Lung (tissue), 12 donors: ENCODE data around the gene ADCY2. TPM values are rescaled to one million over a fixed set of nuclear protein-coding genes. Genes with fewer than 3 reads are reported as not detected.

ENCODE experiments used
- ATAC-seq: fragments of 200-7000 bp; cut with Tn5 transposase; one replicate; pipeline ENCODE4 v1.9.1; 2020; ENCODE audit warnings: moderate number of reproducible peaks; ENCODE audit not compliant: insufficient read depth, low FRiP score
- DNase-seq, 3 donors: peaks; one replicate each; pipeline ENCODE4 v3.0.0-alpha.2; 2013 to 2017
- H3K27ac ChIP-seq, 2 donors: one replicate each; pipeline ENCODE4 v1.5.1; 2013; ENCODE audit warnings: mild to moderate bottlenecking in 2 of 2, moderate library complexity in 2 of 2, control low read depth in 1 of 2, inconsistent platforms in 1 of 2, low read depth in 1 of 2, low read length in 1 of 2
- H3K27me3 ChIP-seq, 3 donors: one replicate each; pipeline ENCODE4 v1.5.1; 2013; ENCODE audit warnings: low read length in 2 of 3; ENCODE audit not compliant: control insufficient read depth in 3 of 3, insufficient read depth in 3 of 3
- H3K36me3 ChIP-seq, 4 donors: one replicate each; pipeline ENCODE4 v1.5.1; 2013; ENCODE audit warnings: low read length in 4 of 4, mild to moderate bottlenecking in 1 of 4, moderate library complexity in 1 of 4; ENCODE audit not compliant: control insufficient read depth in 4 of 4, insufficient read depth in 4 of 4
- H3K4me1 ChIP-seq, 5 donors: one replicate each; pipeline ENCODE4 v1.5.1; 2013; ENCODE audit warnings: low read length in 5 of 5, mild to moderate bottlenecking in 2 of 5, moderate library complexity in 1 of 5; ENCODE audit not compliant: control insufficient read depth in 5 of 5, insufficient read depth in 5 of 5
- H3K4me3 ChIP-seq: one replicate; pipeline ENCODE4 v1.5.1; 2013; ENCODE audit warnings: mild to moderate bottlenecking, control low read depth, moderate library complexity
- H3K9ac ChIP-seq, 2 donors: one replicate each; pipeline ENCODE4 v1.5.1; 2013; ENCODE audit warnings: low read length in 2 of 2, control low read depth in 1 of 2; ENCODE audit not compliant: insufficient read depth in 1 of 2
- H3K9me3 ChIP-seq, 4 donors: one replicate each; pipeline ENCODE4 v1.5.1; 2013; ENCODE audit warnings: low read length in 3 of 4, mild to moderate bottlenecking in 1 of 4, moderate library complexity in 1 of 4; ENCODE audit not compliant: control insufficient read depth in 4 of 4, insufficient read depth in 3 of 4
- CTCF ChIP-seq: IDR thresholded peaks from 2 replicates; pipeline ENCODE4 v1.5.1; 2012; ENCODE audit warnings: mild to moderate bottlenecking; ENCODE audit errors: control extremely low read depth, extremely low read depth
- WGBS, 2 donors: extraction: QIAGEN DNeasy Blood & Tissue Kit; methylation state at CpG; one replicate each; pipeline ENCODE4 v1.1.7; 2013; 5-methylcytosine and 5-hydroxymethylcytosine counted together
- polyA plus RNA-seq, 2 donors: library from polyadenylated mRNA; stranded (reverse); fragments of 200-250 nt; gene quantifications; one replicate each; pipeline ENCODE4 v1.2.1, GENCODE V29; 2013
- total RNA-seq, 2 donors: library from RNA; depleted of rRNA in 1 of 2; stranded (reverse); fragments of >200 nt in 1 of 2; gene quantifications; one replicate each; pipeline ENCODE4 v1.2.1, GENCODE V29; 2014 to 2021
- donor health status: control.
- donor health status: control.
- donor health status: Bipolar disorder and iron deficiency.
- donor health status: healthy.
- donor health status: DM: yes; HTN: yes; CAD: no.

The ADCY2 gene
- total and polyA plus RNA-seq, 4 donors, result 0.10 to 3.5 (median 0.84) TPM

GRCh38 chr5:7815892-7816534, 420.1 kb downstream of the ADCY2 start:
- no peaks in the 10 kb centered on the region for H3K27me3 ChIP-seq
- no peak overlapping the region for H3K9ac ChIP-seq
- no peak overlapping the region for H3K4me3 ChIP-seq
- DNase-seq, result peak; percentile 62 to 83 (median 81)
- no peaks in the 10 kb centered on the region for H3K9me3 ChIP-seq
- peak; percentile 87 for ATAC-seq
- H3K27ac ChIP-seq, result no peak overlapping the region
- peaks cover 0 to 2% (median 0%) of the 10 kb centered on the region in 5 donors for H3K4me1 ChIP-seq
- TF ChIP-seq CTCF, result peak; percentile 45
- 10 to 12% methylated on average over 12 of the region's 12 CpGs for WGBS, 2 donors
- H3K36me3 ChIP-seq, result no peaks in the 10 kb centered on the region

DNA sequence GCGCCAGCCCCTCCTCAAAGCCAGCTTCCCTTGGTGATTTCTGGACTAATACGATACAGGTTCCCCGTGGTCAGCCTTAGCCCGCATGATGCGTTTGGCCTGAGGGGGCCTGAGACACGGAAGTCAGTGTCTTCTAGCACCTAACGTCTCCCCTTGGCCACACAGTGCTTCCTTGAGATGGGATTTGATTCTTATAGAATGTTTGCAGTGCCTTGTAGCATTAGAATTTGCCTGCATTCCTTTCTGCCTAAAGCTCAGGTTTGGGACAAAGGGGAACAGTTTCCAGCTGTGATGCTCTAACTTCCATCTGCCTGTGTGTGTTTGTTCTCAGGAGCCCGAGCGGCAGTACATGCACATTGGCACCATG, 420.6 kb downstream of the ADCY2 start:
- Histone ChIP-seq H3K36me3 (no peaks in the 10 kb centered on the region), H3K9me3 (no peaks in the 10 kb centered on the region), H3K9ac (no peak overlapping the region), H3K4me1 (peaks cover 0 to 2% (median 0%) of the 10 kb centered on the region in 5 donors), H3K27ac (no peak overlapping the region), H3K27me3 (no peaks in the 10 kb centered on the region), H3K4me3 (no peak overlapping the region)
- DNase-seq (no peak), ATAC-seq (no peak)
- TF ChIP-seq CTCF, result no peak
- WGBS, 2 donors, result 37 to 38% methylated on average over 9 of the region's 9 CpGs

- no peak overlapping the region for H3K27ac ChIP-seq
- no peaks in the 10 kb centered on the region for H3K4me1 ChIP-seq
- no peaks in the 10 kb centered on the region for H3K9me3 ChIP-seq
- H3K36me3 ChIP-seq, result no peaks in the 10 kb centered on the region
- ATAC-seq (no peak), DNase-seq (no peak)
- TF ChIP-seq CTCF, result no peak
- 56 to 59% methylated on average over 3 of the region's 3 CpGs for WGBS, 2 donors
- no peak overlapping the region for H3K9ac ChIP-seq
- H3K27me3 ChIP-seq, result no peaks in the 10 kb centered on the region
- no peak overlapping the region for H3K4me3 ChIP-seq
Observed at GRCh38 chr5:7822449-7822848, 426.5 kb downstream of the ADCY2 start.

DNA sequence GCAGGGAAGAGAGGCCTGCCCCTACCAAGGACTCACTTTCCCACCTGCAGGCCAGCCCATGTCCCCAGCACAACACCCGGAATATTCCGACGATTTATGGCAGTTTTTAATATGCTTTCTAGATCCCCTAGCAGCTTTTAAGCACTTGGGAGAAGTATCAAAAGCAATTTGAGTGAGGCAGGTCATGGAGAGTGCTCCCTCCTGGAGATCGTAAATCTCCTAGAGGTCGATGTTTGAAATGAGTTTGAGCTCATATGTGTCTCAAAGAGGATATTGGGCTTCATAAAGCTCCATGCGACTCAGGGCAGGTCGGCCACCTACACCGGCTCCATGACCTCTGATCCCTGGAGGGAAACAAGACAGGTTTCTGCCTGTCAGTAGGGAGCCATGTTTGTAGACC, 427.7 kb downstream of the ADCY2 start:
- DNase-seq (no peak), ATAC-seq (no peak)
- H3K4me1 ChIP-seq, result no peaks in the 10 kb centered on the region
- H3K36me3 ChIP-seq, result no peaks in the 10 kb centered on the region
- no peak overlapping the region for H3K4me3 ChIP-seq
- no peaks in the 10 kb centered on the region for H3K9me3 ChIP-seq
- 75 to 76% methylated on average over 8 of the region's 8 CpGs for WGBS, 2 donors
- H3K27ac ChIP-seq, result no peak overlapping the region
- no peak overlapping the region for H3K9ac ChIP-seq
- no peaks in the 10 kb centered on the region for H3K27me3 ChIP-seq
- TF ChIP-seq CTCF, result no peak
